Fibroblast of skin of right biceps (primary cell): Measurements from ENCODE around the gene NPC2.

Source experiments
- DNase-seq: peaks from one replicate; pipeline ENCODE4 v3.0.0-alpha.2; 2013

The NPC2 gene

DNA sequence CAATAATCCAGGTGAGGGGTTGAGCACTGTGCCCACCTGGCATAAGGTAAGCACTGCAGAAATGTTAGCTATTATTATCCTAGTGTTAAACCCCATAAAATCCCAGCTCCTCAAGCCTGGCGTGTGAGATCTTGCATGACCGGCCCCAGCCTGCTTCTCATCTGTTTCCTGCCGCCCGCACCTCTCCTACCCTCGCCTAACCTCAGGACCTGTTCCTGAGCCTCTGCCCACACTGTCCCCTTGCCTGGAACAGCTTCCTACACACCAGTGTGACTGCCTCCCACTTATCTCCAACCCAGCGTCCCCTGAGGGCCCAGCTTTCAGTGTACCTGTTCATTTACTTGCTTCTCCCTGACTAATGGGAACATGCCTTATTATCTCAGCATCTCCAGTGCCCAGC lies 25.1 kb upstream of the NPC2 start:
- DNase-seq, result no peak

DNA sequence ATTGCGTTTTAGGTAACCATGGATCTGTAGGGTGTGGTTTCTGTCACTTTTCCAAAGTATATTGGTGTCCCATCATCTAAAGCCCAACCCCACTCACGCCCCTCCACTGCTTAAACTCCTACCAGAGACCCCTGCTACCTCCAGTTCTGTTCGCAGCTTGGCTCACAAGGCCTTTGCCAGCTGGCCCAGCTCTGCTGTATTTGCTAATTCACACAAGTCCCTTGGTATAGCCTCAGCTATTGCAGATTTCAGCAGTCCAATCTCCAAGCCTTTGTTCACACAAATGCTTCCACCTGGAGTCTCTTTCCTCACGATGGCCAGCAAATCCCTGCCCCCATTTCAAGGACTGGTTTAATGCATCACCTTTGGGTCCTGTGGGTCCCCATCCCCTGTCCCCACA lies 24.6 kb upstream of the NPC2 start:
- DNase-seq, result no peak

DNA sequence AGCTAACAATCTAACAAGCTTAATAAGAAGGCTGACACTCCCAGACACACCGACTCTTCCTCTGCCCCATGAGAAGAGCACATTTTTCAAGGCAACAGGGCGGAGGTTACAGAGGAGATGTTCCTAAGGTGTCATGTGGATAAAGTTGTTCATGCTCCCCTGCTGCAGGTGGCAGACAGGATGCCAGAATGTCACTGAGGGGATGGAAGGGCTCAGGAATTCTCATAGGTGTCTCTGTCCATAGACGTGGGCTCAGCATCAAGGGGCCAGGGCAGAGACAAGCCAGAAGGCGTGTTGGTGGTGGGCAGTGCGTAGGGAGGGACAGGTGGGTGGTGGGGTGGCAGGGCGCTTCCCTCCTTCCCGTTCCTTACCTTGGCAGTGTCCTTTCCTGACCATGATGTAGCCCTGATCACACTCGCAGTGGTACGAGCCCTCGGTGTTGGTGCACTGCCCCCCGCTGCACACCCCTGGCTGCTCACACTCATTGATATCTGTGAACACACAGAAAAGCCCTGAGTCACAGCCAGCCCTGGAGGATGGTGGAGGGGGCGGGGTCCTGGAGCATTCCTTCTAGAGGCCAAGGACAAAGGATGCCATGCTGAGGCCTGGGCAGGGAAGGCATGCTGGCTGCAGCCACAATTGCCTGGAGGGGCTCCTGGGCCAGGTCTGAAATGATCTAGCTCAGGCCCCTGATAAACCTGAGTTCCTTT lies 23.5 kb upstream of the NPC2 start:
- DNase-seq, result peak; percentile 48

DNA sequence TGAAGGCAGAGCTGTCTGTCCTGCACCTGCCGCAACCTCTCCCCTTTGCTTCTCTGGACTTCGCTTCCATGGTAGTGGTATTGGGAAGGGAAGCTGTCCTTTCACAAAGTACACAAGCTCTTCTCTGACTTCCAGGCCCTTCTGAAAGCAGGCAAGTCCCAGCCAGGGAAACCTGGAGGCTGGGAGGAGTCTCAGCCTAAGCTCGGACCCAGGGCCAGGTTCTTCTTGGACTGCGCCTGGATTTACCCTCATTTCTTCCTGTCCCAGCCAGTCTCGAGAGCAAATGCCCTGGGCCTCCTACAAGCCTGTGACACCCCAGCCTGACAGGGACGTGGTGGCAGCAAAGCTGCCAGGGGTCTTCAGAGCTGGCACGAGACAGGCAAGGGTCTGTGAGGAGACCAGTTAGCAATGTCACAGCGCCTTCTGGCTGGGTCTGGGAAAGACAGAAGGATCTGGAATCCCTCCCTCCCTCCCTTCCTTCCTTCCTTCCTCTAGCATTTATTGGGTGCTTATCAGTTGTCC lies 22.8 kb upstream of the NPC2 start:
- DNase-seq, result no peak

DNA sequence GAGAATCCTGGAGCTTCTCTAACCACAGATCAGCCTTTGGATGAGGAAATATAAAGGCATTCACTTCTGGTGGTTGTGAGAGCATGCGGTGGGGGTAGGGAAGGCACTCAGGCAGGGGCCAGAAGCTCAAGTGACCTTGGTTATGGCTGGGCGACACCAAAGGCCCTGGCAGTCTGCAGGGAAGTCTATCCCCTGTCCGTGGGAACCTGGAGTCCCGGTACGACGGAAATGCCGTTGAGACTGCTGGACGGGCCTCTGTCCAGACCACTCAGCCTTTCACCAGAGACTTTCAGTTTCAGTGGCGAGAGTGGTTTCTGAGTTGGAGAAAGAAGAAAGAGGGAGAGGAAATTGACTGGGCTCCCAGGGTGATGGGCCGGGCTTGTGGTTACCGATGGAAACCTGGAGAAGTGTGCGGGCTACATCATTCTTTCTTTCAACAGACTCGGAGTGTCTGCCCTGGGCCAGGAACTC lies 21.4 kb upstream of the NPC2 start:
- DNase-seq, result peak; percentile 85

DNA sequence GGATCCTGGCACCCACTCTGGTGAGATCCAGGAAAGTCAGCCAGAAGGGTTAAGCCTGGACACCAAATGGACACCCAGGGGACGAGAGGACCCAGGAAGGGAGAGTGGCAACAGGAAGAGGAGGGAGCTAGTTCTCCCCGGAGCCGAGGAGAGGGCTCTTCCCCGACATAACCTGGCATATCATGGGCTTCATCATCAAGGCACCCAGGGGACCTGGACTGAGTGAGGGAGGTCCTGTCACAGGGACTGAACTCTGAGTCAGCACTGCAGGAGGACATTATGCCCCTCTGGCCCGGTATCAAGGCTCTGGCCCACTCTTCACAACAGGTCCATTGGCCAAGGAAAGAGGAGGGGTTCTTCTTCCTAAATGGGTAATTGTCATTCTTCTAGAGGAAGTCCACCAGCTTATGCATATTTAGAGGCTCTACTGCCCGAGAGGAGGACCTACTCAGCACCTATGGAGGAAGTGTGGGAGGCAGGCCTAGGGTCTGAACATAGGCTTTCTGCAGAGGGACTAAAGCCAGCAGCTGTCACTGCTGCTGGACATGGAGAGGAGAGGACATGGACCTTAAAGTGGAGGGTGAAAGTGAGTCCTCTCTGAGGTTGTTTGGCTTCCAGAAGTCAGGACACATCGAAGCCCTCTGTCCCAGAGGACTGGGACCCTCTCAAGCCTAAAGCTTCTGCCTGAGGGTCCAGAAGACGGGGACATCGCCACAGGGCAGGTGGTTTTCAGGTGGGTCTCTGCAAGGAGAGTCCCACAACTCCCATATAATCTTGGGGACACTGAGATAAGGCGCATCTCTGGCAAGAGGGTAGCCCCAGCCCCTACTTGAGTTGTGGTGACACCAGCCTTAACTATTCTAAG lies 19.1 kb upstream of the NPC2 start:
- no peak for DNase-seq

DNA sequence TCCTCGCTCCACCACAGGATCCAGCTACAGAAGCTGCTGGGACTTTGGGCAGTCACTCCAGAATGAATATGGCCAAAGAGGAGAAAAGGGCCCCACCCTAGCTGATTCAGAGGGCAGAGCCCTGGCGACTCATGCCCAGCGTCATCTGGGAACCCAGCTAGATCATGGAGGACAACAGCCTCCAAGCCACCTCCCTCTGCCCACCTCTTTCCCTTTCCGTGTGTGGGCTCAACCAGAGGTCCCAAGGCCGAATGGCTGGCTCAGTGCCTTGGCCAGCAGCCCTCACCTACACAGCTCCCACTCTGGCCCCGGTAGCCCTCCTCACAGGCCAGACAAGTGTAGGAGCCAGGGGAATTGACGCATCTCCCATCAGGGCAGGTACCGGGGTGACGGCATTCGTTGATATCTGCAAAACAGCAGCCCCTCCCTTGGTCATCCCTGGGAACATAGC lies 17.9 kb upstream of the NPC2 start:
- peak; percentile 54 for DNase-seq

DNA sequence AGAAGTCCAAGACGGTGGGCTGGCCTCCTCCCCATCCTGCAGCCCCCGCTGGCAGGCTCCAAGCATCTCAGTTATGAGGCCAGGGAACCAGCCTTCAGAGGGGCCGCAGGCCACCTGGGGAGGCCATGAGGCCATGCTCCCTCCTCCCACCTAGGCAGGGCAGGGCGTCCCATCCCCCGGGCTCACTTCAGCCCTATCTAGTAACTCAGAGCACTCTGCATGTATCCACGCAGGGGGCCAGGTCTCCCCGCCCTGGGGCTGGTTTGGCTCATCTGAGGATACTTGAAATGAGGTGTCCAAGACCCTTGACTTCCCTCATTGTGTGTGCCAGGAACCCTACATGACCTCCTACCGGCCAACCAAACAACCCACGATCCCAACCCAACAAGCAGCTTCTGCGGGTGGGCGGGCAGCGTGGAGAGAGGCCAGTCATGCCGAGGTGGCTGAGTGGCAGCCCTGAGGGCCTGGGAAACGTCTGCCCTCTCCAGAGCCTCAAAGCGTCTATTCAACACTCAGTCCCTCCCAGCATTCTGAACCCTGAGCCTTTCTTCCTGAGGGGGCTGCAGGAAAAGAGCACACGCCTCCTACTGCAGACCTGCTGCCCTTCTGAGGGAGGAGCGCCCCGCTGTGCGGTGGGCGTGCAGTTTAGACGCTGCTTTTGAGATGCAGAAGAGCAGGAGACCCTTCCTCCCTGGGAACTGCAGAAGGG lies 17.3 kb upstream of the NPC2 start:
- no peak for DNase-seq

DNA sequence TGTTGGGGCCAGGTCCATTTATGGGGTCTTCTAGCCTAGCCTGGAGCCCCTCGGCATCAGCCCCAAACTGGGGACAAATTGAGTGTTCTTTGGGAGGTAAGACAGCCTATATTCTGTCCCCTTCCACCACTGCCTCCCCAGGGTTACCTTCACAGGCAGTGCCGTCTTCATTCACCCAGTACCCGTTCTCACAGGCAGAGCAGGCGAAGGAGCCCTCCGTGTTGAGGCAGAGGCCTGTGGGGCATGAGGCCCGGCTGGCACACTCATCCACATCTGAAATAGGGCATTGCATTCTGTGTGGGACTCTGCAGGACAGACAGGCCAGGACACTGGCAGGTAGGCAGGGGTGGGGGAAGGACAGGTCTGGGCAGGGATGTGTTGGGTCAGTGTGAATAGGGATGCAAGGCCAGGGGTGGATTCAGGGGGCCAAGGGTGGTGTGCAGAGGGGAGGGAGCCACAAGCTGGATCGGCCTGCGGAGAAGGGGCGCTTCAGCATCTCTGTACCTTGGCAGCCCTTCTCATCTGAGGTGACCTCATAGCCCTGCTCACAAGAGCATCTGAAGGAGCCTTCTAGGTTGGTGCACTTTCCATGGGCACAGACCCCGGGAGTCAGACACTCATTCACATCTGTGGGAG lies 16.6 kb upstream of the NPC2 start:
- DNase-seq, result no peak

DNA sequence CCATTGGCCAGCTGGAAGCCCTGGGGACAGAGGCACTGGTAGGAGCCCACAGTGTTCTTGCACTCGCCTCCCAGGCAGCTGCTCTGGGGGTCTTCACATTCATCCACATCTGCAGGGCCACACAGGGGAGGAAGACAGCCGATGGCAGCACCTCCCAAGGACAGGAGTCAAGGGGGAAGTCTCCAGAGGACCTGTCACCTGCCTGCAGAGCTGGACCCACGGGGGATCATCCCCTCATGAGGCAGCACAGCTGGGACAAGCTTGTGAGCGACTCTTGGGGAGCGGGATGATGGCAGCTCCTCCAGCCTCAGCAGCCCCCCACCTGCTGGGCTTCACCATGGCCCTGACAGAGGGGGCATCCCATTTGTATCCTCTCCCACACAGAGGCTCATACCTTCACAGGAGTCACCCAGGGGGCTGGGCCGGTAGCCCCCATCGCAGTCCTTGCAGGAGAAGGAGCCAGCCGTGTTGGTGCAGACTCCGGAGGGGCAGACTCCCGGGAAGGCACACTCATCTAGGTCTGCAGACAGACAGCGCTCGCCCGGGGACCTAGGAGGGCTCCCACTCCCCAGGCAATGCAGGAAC lies 15.8 kb upstream of the NPC2 start:
- DNase-seq, result no peak

DNA sequence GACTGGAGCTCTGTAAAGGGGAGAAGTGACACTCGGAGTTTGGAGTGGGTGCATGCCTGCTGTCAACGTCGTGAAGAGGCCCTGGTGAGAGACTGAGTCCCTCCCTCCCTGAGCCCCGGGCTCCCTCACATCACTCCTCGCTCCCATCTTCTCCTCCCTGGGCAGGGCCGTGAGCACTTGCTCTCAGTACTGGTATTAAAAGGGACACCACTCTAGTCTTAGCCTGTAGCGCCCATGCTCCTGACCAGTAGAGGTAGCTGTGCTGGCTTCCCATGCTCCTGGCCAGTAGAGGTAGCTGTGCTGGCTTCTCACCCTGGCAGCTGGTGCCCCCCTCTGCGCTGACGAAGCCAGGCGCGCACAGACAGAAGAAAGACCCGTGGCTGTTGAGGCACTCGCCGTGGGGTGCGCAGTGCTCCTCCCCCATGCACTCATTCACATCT lies 15.2 kb upstream of the NPC2 start:
- DNase-seq, result peak; percentile 30

DNA sequence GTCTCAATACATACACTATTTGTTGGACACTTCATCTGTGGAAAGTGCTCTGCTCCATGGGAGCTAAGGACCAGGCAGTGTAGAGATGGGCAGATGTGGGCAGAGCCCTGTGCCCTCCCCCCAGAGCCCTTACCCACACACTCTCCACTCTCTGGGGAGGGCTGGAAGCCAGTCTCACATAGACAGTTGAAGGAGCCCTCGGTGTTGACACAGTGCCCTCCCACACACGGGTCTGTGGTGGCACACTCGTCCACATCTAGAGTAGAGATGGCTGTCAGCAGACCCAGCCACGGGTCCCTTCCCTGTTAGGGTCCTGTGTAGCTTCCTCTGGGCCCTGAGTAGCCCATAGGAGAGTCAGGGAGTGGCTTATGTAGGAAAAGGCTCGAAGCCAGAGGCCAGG lies 14.7 kb upstream of the NPC2 start:
- no peak for DNase-seq

DNA sequence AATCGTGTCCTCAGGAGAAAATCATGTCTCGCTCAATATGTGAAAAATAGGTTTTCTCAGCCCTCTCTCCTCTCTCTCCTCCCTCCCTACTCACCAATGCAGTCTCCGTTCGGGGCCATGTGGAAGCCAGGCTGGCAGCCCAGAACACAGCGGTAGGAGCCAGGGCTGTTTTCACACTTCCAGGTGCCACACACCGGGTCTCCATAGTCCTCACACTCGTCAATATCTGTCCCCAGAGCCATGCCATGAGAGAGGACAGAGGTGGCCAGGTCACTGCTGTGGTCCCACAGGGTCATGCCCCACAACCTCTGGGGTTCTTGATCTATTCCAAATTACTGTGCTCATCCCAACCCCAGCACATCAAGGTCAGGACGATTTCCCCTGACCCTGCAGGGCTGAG lies 14.0 kb upstream of the NPC2 start:
- no peak for DNase-seq

DNA sequence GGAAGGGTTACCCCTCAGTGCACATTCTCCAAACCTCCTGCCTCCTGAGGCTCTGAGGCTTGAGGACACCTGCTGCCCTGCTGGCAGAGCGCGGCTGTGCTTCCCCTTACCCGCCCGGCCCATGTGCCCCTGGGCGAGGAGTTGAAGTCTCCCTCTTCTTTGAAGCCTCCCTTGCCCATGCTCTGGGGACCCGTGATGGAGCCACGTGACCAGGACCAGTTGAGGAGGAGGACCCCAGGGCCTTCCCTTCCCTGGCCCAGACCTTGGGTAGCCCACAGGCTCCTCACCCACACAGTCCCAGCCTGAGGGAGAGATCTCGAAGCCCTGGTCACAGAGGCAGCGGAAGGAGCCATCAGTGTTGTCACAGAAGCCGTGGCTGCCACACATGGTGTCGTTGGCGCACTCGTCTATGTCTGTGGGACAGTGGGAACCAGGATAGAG lies 13.3 kb upstream of the NPC2 start:
- no peak for DNase-seq

DNA sequence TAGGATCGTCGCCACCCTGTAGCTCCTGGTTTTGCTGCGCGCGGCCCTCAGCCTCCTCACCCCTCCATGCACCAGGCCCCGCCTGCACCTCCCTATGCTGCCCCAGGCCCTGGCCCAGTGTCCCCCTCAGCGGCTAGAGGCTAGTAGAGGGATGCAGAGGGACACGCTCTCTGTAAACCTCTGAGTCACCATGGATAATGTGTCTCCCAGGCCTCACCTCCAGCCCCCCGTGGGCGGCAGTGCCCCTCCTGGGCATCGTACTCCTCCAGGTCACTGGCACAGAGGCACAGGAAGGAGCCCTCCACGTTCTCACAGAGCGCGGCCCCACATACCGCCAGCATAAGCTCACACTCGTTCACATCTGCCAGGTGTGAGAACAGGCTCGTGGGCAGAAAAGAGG lies 12.7 kb upstream of the NPC2 start:
- DNase-seq, result no peak

DNA sequence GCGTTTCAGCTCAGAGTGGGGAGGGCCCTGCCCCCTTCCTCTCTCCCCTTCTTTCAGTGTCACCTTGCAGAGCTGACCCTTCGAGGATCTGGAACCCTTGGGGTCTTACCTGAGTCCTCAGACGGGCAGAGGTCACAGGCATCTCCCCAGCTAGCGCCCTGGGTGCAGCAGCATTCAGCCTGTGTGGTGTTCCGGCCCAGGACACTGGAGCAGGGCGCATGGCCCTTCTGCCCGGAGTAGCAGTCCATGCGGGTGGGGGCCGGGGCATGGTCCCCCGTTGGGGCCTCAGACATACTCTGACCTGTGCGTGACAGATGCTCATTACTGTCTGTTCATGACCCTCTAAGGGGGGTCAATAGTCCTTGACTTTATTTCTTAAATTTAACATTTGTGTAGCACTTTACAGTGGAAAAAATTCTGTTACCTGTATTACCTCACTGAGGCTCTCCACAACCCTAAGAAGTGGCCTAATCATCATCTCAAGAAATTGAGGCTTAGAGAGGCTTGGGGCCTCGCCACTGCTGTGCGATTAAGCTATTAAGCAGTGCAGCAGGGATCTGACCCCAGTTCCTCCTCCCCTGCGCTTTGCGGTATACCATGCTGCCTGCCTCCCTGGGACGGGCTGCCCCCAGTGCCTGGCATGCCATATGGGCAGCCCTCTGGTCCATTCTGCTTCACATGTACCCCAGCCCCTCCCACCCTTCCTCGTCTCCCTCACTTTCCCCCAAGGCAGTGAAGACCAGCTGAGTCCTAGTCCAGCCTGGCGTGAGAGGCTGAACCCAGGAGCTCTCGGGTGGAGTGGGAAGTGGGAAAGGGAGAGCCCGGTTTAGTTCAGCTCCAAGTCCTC lies 12.0 kb upstream of the NPC2 start:
- no peak for DNase-seq

DNA sequence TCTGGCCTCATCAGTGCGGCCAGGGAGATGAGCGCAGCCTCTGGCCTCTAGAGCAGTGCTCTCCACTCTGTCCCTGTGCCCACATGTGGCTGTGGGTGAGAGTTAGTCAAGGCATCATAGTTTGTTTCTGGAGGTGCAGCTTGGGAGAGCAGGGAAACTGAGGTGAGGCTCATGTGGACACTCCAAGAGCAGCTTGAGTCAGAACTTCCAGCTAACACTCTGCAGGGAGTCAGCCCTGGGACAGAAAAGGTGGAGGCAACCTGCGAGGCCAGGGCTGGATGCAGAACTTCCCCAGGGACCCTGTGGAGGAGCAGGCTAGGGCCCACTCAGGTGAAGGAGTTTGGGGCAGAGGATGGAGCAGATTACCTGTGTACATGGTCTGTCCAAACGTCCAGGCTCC lies 11.3 kb upstream of the NPC2 start:
- DNase-seq, result no peak

DNA sequence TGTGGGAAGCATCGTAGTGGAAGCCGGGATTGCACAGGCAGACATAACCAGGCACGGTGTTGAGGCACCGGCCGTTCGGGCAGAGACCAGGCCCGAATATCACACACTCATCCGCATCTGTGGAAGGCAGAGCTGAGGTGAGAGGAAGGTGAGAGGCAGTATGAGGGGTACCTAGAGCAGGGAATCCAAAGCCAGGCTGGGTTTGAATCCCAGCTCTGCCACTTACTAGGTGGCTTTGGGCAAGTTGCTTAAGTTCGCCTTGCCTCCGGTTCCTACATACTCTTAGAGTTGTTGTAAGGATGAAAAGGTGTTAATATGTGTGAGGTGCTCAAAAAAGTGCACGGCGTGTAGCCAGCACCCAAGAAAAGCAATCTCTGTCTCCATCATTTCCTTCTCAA lies 10.8 kb upstream of the NPC2 start:
- DNase-seq, result no peak

DNA sequence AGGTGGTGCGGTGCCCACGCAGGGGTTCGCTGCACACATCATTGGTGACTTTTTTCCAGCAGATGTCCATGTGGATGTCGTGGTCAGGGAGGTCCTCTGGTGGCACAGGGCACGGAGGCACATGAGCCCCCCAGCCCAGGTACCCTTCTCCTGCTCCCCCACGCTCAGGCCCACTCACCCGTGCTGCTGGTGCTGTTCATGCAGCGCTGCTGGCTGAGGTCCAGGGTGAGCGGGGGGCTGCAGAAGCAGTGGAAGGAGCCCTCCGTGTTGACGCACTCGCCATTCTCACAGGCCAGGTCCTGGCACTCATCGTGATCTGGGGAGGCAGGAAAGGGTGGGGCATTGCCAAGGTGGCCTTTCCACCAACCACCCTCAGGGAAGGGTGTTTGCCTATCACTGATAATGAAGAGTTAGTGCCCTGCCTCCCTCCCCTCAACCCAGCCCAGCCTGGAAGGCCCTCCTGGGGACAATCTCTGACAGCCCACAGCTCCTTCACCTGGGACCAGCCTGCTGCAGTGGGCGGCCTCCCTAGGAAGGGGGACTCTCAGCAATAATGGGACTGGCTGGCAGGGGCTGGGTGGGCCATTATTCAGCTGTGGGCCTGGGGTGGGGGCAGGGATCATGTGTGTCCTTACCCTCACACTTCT lies 10.3 kb upstream of the NPC2 start:
- no peak for DNase-seq

DNA sequence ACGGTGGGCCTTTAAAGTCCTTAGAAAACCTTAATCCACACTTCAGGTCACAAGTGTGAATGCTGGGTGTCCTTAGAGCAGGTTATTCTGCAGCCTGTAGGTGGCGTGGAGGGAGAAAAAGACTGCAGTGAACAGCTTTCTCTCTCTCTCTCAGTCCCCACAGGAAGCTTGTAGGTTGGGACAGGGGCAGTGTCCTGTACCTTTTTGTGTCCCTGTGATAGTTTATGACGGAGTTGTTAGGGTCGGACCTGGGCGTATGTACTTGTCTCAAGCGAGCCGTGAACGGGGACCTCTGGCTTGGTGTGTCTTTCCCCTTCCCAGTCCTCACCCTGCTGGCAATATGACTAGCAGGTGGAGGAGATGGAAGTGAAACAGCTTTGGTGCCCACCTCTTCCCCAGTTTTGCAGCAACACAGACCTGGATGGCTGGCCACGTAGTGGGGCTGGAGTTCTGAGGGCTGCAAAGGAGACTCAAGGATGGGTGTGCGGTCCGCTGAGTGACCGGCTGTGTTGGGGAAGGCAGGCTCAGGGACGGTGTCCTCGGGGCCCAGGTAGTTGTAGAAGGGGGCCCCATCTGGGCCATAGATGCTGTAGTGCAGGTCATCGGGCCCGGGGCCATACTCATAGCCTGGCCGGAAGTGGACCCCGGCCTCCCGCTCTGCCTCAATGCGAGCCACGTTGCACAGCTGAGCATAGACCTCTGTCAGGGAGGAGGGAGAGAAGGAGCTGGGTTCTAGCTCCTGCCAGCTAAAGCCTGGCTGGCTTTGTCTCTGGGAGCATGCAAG lies 9.3 kb upstream of the NPC2 start:
- peak; percentile 49 for DNase-seq
